Upper lobe of right lung (tissue), 1 donor: Measurements from ENCODE around the gene MYO15A. TPM values are rescaled to one million over a fixed set of nuclear protein-coding genes. Genes with fewer than 3 reads are reported as not detected.

ENCODE experiments used
- ATAC-seq: fragments of 200-7000 bp; cut with Tn5 transposase; one replicate; pipeline ENCODE4 v1.9.1; 2020; ENCODE audit warnings: mild to moderate bottlenecking, moderate library complexity
- DNase-seq: peaks from one replicate; pipeline ENCODE4 v3.0.0-alpha.2; 2020
- H3K27ac ChIP-seq: fragments of 200-600 bp; one replicate; pipeline ENCODE4 v1.8.0; 2022
- H3K27me3 ChIP-seq: fragments of 200-600 bp; one replicate; pipeline ENCODE4 v1.8.0; 2022; ENCODE audit warnings: mild to moderate bottlenecking
- H3K36me3 ChIP-seq: fragments of 200-600 bp; one replicate; pipeline ENCODE4 v1.8.0; 2022
- H3K4me1 ChIP-seq: fragments of 200-600 bp; one replicate; pipeline ENCODE4 v1.8.0; 2022
- H3K4me3 ChIP-seq: fragments of 200-600 bp; one replicate; pipeline ENCODE4 v1.8.0; 2022; ENCODE audit warnings: mild to moderate bottlenecking
- H3K9me3 ChIP-seq: fragments of 200-600 bp; one replicate; pipeline ENCODE4 v1.8.0; 2022
- CTCF ChIP-seq: fragments of 200-600 bp; IDR thresholded peaks from one replicate; pipeline ENCODE4 v1.8.0; 2022; ENCODE audit warnings: antibody characterized with exemption
- intact Hi-C: fragments of 100-400 bp; cut with DNase I; formaldehyde crosslinking; loops from one replicate; pipeline ENCODE4 v1.11.0; 2022
- total RNA-seq: library from RNA; stranded (reverse); fragmentation: NEBNext Ultra II Directional; extraction: Animal tissue kit (Norgen Biotek cat#: 25700); gene quantifications from one replicate; pipeline ENCODE4 v1.2.1, GENCODE V29; 2021
- donor health status: DM: no; HTN: yes; CAD: no; lungs with severe emphysema.

The MYO15A gene
- total RNA-seq, 1 donor from 2014 or later: 2.8 TPM

GRCh38 chr17:18079543-18079942 lies 29.0 kb upstream of the MYO15A start:
- H3K36me3 ChIP-seq: no peaks in the 10 kb centered on the region
- no peaks in the 10 kb centered on the region for H3K4me1 ChIP-seq
- DNase-seq (no peak), ATAC-seq (no peak)
- peaks cover 6% of the 10 kb centered on the region for H3K27me3 ChIP-seq
- no peak overlapping the region for H3K4me3 ChIP-seq
- TF ChIP-seq CTCF: no peak
- no peak overlapping the region for H3K27ac ChIP-seq
- intact Hi-C loops: no loop called here
- H3K9me3 ChIP-seq: no peaks in the 10 kb centered on the region

- Histone ChIP-seq H3K27me3 (no peaks in the 10 kb centered on the region), H3K9me3 (no peaks in the 10 kb centered on the region), H3K4me3 (no peak overlapping the region), H3K27ac (no peak overlapping the region), H3K36me3 (no peaks in the 10 kb centered on the region), H3K4me1 (peaks cover 9% of the 10 kb centered on the region)
- TF ChIP-seq CTCF: no peak
- intact Hi-C loops: no loop called here
- DNase-seq (no peak), ATAC-seq (no peak)
Measured at GRCh38 chr17:18084256-18084655, 24.3 kb upstream of the MYO15A start.

- Histone ChIP-seq H3K36me3 (peaks cover 8% of the 10 kb centered on the region), H3K9me3 (no peaks in the 10 kb centered on the region), H3K4me1 (peaks cover 9% of the 10 kb centered on the region), H3K4me3 (peak within 1 kb of the TSS; percentile 97), H3K27ac (peak within 1 kb of the TSS; percentile 88), H3K27me3 (no peaks in the 10 kb centered on the region)
- intact Hi-C loops: no loop called here
- TF ChIP-seq CTCF: peak; percentile 17
- ATAC-seq: peak; percentile 100
- peak; percentile 94 for DNase-seq
Measured at GRCh38 chr17:18087610-18088491, 20.7 kb upstream of the MYO15A start, which contains the start of gene DRG2. Gene DRG2, plus strand, starts transcription at chr17:18087948. Its CDS starts 76 bp downstream, at chr17:18088024.

GRCh38 chr17:18089613-18090012 lies 18.9 kb upstream of the MYO15A start:
- no peak overlapping the region for H3K4me3 ChIP-seq
- intact Hi-C loops: no loop called here
- peaks cover 9% of the 10 kb centered on the region for H3K4me1 ChIP-seq
- no peaks in the 10 kb centered on the region for H3K27me3 ChIP-seq
- DNase-seq (no peak), ATAC-seq (no peak)
- H3K27ac ChIP-seq: no peak overlapping the region
- H3K9me3 ChIP-seq: no peaks in the 10 kb centered on the region
- TF ChIP-seq CTCF: no peak
- peaks cover 19% of the 10 kb centered on the region for H3K36me3 ChIP-seq

- H3K4me1 ChIP-seq: peaks cover 4% of the 10 kb centered on the region
- H3K9me3 ChIP-seq: no peaks in the 10 kb centered on the region
- DNase-seq (no peak), ATAC-seq (peak; percentile 45)
- TF ChIP-seq CTCF: peak; percentile 29
- no peak overlapping the region for H3K4me3 ChIP-seq
- intact Hi-C loops: no loop called here
- H3K27ac ChIP-seq: no peak overlapping the region
- no peaks in the 10 kb centered on the region for H3K27me3 ChIP-seq
- peaks cover 56% of the 10 kb centered on the region for H3K36me3 ChIP-seq
Measured at GRCh38 chr17:18093616-18094408, 14.7 kb upstream of the MYO15A start.
